Astrocyte of the cerebellum (primary cell): ENCODE results near the gene PLOD2.

ENCODE experiments used
- DNase-seq: peaks from one replicate; pipeline ENCODE4 v3.0.0-alpha.2; 2011; ENCODE audit warnings: low read depth
- H3K4me3 ChIP-seq: 2 replicates; pipeline ENCODE4 v1.5.1; 2011; ENCODE audit warnings: mild to moderate bottlenecking, low read depth, low read length, moderate library complexity
- in situ Hi-C: cut with HindIII; loops from 2 replicates; pipeline ENCODE4 v1.10.0; 2017; ENCODE audit warnings: low sequenced_read_pairs
- TF ChIP-seq, protein P1 (sequence below): IDR thresholded peaks from 2 replicates; pipeline ENCODE4 v1.5.1; 2012; ENCODE audit warnings: low read length, low read depth, moderate library complexity, mild to moderate bottlenecking; ENCODE audit errors: missing control alignments

Gene PLOD2

DNA sequence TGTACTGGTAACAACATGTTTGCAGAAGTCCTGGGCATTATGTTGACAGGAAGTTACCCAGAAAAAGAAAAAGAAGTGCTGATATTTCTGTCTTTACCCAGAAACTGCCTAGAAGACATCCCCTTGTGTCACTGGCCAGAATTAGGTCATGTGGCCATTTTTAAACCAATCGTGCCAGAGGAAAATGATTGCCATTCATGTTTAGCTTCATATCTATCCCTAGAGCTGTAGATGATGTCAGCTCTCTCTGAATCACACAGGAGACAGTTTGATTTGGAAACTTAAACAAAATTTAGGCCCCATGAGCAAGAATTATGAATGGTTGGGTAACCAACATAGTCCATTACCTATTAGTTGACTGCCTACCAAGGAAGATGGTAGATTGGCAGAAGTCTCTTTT, 8.9 kb upstream of the PLOD2 start:
- TF ChIP-seq, protein P1, sequence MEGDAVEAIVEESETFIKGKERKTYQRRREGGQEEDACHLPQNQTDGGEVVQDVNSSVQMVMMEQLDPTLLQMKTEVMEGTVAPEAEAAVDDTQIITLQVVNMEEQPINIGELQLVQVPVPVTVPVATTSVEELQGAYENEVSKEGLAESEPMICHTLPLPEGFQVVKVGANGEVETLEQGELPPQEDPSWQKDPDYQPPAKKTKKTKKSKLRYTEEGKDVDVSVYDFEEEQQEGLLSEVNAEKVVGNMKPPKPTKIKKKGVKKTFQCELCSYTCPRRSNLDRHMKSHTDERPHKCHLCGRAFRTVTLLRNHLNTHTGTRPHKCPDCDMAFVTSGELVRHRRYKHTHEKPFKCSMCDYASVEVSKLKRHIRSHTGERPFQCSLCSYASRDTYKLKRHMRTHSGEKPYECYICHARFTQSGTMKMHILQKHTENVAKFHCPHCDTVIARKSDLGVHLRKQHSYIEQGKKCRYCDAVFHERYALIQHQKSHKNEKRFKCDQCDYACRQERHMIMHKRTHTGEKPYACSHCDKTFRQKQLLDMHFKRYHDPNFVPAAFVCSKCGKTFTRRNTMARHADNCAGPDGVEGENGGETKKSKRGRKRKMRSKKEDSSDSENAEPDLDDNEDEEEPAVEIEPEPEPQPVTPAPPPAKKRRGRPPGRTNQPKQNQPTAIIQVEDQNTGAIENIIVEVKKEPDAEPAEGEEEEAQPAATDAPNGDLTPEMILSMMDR, result no peak
- DNase-seq, result no peak
- in situ Hi-C loops, result loop anchor here (5.0 kb wide), 1 partner anchor 98 kb away; no protein-coding TSS in a partner anchor
- no peak overlapping the region for H3K4me3 ChIP-seq

DNA sequence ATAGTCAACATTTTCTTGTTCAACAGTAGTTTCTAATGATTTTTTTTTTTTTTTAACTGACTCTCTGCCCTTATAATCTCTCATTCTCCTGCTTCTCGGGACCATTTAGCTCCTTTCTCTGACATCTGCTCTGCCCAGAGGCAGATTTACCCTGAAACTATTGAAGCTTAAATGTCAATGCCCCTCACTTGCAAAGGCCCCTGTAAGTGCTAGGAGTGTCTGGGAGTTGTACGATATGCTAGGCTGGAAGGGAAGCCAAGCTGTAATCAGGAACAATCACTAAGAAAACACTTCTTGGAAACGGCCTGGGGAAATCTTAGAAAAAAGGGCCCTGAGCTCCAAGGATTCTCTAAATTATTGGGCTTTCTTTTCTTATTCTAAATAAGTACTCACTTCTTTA, 5.8 kb upstream of the PLOD2 start:
- in situ Hi-C loops, result loop anchor here (5.0 kb wide), 1 partner anchor 95 kb away; no protein-coding TSS in a partner anchor
- TF ChIP-seq, protein P1, result no peak
- no peak overlapping the region for H3K4me3 ChIP-seq
- DNase-seq, result no peak

DNA sequence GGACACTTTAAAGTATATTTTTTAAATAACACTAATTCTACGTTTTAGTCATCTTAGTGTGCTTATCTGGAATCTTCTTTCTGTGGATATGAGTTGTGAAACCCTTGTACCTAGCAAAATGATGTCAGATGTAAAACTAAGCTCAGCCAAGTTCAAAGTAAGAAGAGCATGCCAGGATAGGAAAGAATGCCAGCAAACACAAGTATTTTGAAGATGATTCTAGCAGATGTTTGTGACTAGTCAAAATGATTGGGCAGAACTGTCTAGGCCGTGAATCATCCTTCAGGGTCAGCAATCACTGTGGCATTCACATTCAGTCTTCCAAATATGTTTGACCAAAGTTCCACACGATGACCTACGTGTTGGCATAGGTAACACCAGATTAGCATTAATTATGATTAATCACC, 5.4 kb upstream of the PLOD2 start:
- no peak overlapping the region for H3K4me3 ChIP-seq
- in situ Hi-C loops, result loop anchor here (5.0 kb wide), 1 partner anchor 94 kb away; no protein-coding TSS in a partner anchor
- TF ChIP-seq, protein P1, result no peak
- DNase-seq, result no peak

DNA sequence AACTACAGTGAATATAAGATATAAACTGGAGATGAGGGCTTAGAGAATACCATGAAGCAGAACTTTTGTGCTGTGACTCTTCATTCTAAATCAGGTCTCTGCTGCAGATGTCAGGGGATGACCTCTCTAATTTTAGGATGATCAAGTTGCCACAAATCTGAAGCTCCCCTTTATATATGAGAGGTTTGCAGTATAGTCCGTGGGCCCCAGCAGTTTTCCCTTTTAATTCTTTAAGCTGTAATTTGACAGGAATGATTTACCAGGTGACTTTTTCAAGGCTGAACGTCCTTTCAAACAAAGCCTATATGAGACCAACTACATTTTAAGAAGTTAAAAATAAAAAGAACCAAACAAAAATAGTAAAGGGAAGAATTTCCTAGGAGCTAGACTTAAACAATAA, 4.9 kb upstream of the PLOD2 start:
- H3K4me3 ChIP-seq, result no peak overlapping the region
- TF ChIP-seq, protein P1, result no peak
- in situ Hi-C loops, result loop anchor here (5.0 kb wide), 1 partner anchor 94 kb away; no protein-coding TSS in a partner anchor
- no peak for DNase-seq

DNA sequence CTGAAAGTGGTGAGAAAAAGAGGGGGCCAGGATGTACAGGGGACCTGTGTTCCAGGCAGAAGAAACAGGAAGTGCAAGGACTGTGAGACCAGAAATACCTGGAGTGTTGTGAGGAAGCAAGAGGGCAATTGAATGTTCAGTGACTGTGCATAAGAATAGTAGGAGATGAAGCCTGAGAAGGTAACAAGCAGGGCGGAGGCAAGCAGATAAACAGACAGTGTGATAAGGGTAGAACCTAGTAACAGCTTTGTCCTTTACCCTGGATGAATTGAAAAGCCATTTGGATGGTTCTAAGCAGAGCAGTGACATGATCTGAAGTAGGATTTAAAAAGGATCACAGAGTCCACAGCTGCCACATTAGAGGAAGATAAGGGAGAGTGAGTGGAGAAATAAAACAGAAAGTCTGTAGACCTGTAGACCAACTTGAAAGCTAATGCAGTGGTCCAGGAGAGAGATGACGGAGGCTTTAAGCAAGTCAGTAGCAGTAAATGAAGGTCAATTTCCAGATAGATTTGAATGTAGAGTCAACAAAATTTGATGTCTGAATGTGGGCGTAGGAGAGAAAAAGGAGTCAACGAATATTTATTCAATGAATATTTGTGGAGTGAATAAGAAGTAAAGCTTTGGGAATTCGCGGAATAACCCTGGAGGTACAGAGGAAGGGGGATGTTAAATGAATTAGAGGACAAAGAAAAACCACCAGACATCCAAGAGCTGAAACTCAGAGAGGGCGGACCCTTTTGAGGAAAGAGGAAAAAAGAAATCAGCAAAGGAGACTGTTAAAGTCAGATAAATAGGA, 4.2 kb upstream of the PLOD2 start:
- H3K4me3 ChIP-seq, result no peak overlapping the region
- DNase-seq, result peak; percentile 53
- TF ChIP-seq, protein P1, result no peak
- in situ Hi-C loops, result loop anchor here (5.0 kb wide), 1 partner anchor 93 kb away; no protein-coding TSS in a partner anchor

DNA sequence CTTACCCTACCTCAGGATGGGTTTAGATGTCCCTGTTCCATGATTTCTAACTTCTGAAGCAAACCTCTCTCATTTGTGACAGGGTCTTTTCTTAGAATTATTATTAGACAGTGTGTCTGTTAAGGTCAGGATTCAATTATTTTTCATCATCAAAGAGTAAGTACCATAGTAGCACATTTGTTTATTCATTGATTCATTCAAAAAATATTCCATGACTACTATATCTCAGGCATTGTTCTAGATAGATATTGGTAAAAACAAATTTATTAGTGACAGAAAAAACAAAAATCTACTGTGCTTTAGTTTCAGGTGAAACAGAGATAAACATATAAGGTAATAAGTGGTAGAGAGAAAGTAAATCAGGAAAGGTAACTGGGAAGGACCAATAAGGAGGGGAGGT, 3.5 kb upstream of the PLOD2 start:
- no peak overlapping the region for H3K4me3 ChIP-seq
- TF ChIP-seq, protein P1, result no peak
- DNase-seq, result no peak
- in situ Hi-C loops, result no loop called here
